ENCODE data around the gene SPG7.
A peak's percentile ranks its signal among the peaks of the same experiment; 100 is the strongest.

SPG7 gene

GRCh38 chr16:89589241-89589926 is 81.2 kb downstream of the SPG7 start:
- Histone ChIP-seq H3K27ac (ENCODE audit: low read length) (no peak overlapping the region), H2AFZ (ENCODE audit: low read length) (no peak overlapping the region), H4K20me1 (ENCODE audit: insufficient read depth, low read length) (no peaks in the 10 kb centered on the region), H3K9ac (ENCODE audit: low read length) (no peak overlapping the region), H3K4me1 (ENCODE audit: low read length) (0 out of 2 replicates have a peak, but pooled peaks cover 3% of the 10 kb centered on the region), H3K36me3 (replicated peaks; ENCODE audit: insufficient read depth, low read length) (no peaks in the 10 kb centered on the region), H3K79me2 (ENCODE audit: low read length) (no peaks in the 10 kb centered on the region), H3K9me2 (replicated peaks; ENCODE audit: insufficient read depth, low read length) (no peaks in the 10 kb centered on the region), H3F3A (ENCODE audit: insufficient read depth, low read length) (no peaks in the 10 kb centered on the region), H3K27me3 (replicated peaks; ENCODE audit: insufficient read depth, low read length) (no peaks in the 10 kb centered on the region), H3K9me3 (replicated peaks; ENCODE audit: insufficient read depth, low read length) (no peaks in the 10 kb centered on the region), H3K4me3 (ENCODE audit: low read length) (no peak overlapping the region), H3K4me2 (ENCODE audit: low read depth, low read length) (no peak overlapping the region)
- no peak for TF ChIP-seq EZH2phosphoT487 (IDR thresholded peaks at IDR 0.05; ENCODE audit: low read length)
- TF ChIP-seq EZH2 (optimal IDR thresholded peaks at IDR 0.05; ENCODE audit: low read depth, low read length), result no peak
- no peak for TF ChIP-seq CTCF (IDR thresholded peaks at IDR 0.05; ENCODE audit: low read length)
- no peak for DNase-seq

- H3K36me3 ChIP-seq (replicated peaks; ENCODE audit: insufficient read depth, low read length), result no peaks in the 10 kb centered on the region
- no peaks in the 10 kb centered on the region for H3K9me2 ChIP-seq (replicated peaks; ENCODE audit: insufficient read depth, low read length)
- DNase-seq, result peak; percentile 49
- H3K4me2 ChIP-seq (ENCODE audit: low read depth, low read length), result no peak overlapping the region
- H3K9me3 ChIP-seq (replicated peaks; ENCODE audit: insufficient read depth, low read length), result no peaks in the 10 kb centered on the region
- no peaks in the 10 kb centered on the region for H3K79me2 ChIP-seq (ENCODE audit: low read length)
- H3K27ac ChIP-seq (ENCODE audit: low read length), result no peak overlapping the region
- H4K20me1 ChIP-seq (ENCODE audit: insufficient read depth, low read length), result no peaks in the 10 kb centered on the region
- H2AFZ ChIP-seq (ENCODE audit: low read length), result no peak overlapping the region
- H3K4me1 ChIP-seq (ENCODE audit: low read length), result no peaks in the 10 kb centered on the region
- no peak overlapping the region for H3K4me3 ChIP-seq (ENCODE audit: low read length)
- no peak for TF ChIP-seq EZH2 (optimal IDR thresholded peaks at IDR 0.05; ENCODE audit: low read depth, low read length)
- no peak for TF ChIP-seq EZH2phosphoT487 (IDR thresholded peaks at IDR 0.05; ENCODE audit: low read length)
- no peak for TF ChIP-seq CTCF (IDR thresholded peaks at IDR 0.05; ENCODE audit: low read length)
- H3K27me3 ChIP-seq (replicated peaks; ENCODE audit: insufficient read depth, low read length), result no peaks in the 10 kb centered on the region
- no peaks in the 10 kb centered on the region for H3F3A ChIP-seq (ENCODE audit: insufficient read depth, low read length)
- no peak overlapping the region for H3K9ac ChIP-seq (ENCODE audit: low read length)
Observed at GRCh38 chr16:89593841-89594240, 85.6 kb downstream of the SPG7 start.

- Histone ChIP-seq H3K9ac (ENCODE audit: low read length) (no peak overlapping the region), H2AFZ (ENCODE audit: low read length) (no peak overlapping the region), H3K4me1 (ENCODE audit: low read length) (no peaks in the 10 kb centered on the region)
Observed at GRCh38 chr16:89595330-89596060, 87.3 kb downstream of the SPG7 start.

More at GRCh38 chr16:89595330-89596060, 87.3 kb downstream of the SPG7 start:
- Histone ChIP-seq H3K9me3 (replicated peaks; ENCODE audit: insufficient read depth, low read length) (no peaks in the 10 kb centered on the region), H3F3A (ENCODE audit: insufficient read depth, low read length) (no peaks in the 10 kb centered on the region), H4K20me1 (ENCODE audit: insufficient read depth, low read length) (no peaks in the 10 kb centered on the region), H3K4me3 (ENCODE audit: low read length) (no peak overlapping the region), H3K36me3 (replicated peaks; ENCODE audit: insufficient read depth, low read length) (no peaks in the 10 kb centered on the region), H3K79me2 (ENCODE audit: low read length) (no peaks in the 10 kb centered on the region), H3K9me2 (replicated peaks; ENCODE audit: insufficient read depth, low read length) (no peaks in the 10 kb centered on the region), H3K27me3 (replicated peaks; ENCODE audit: insufficient read depth, low read length) (no peaks in the 10 kb centered on the region), H3K4me2 (ENCODE audit: low read depth, low read length) (no peak overlapping the region), H3K27ac (ENCODE audit: low read length) (no peak overlapping the region)
- DNase-seq, result no peak
- TF ChIP-seq EZH2phosphoT487 (IDR thresholded peaks at IDR 0.05; ENCODE audit: low read length) (no peak), EZH2 (optimal IDR thresholded peaks at IDR 0.05; ENCODE audit: low read depth, low read length) (no peak), CTCF (IDR thresholded peaks at IDR 0.05; ENCODE audit: low read length) (no peak)

All from MM.1S (cell line).